Measurements from ENCODE around the gene TENT4B.
A peak's percentile ranks its signal among the peaks of the same experiment; 100 is the strongest.

TENT4B gene

GRCh38 chr16:50133214-50133613 lies 19.9 kb upstream of the TENT4B start:
- Histone ChIP-seq H3K27ac (ENCODE audit: low read depth, low read length) (no peak overlapping the region), H3K36me3 (ENCODE audit: control insufficient read depth in 1 of 2, insufficient read depth in 2 of 2, low read length in 2 of 2) (no peaks in the 10 kb centered on the region), H3K9me3 (ENCODE audit: control insufficient read depth in 1 of 2, low read length in 2 of 2) (no peaks in the 10 kb centered on the region), H3K4me1 (ENCODE audit: control insufficient read depth in 1 of 2, insufficient read depth in 2 of 2, low read length in 2 of 2) (peaks cover 4 to 8% of the 10 kb centered on the region in 2 donors), H3K4me3 (ENCODE audit: low read depth in 1 of 2, low read length in 2 of 2) (no peak overlapping the region), H3K27me3 (ENCODE audit: control insufficient read depth in 1 of 2, insufficient read depth in 2 of 2, low read length in 2 of 2) (no peaks in the 10 kb centered on the region), H3K9ac (ENCODE audit: low read depth in 1 of 2, low read length in 2 of 2) (no peak overlapping the region)

- Histone ChIP-seq H3K4me3 (ENCODE audit: low read depth in 1 of 2, low read length in 2 of 2) (no peak overlapping the region), H3K27me3 (ENCODE audit: control insufficient read depth in 1 of 2, insufficient read depth in 2 of 2, low read length in 2 of 2) (no peaks in the 10 kb centered on the region), H3K36me3 (ENCODE audit: control insufficient read depth in 1 of 2, insufficient read depth in 2 of 2, low read length in 2 of 2) (no peaks in the 10 kb centered on the region), H3K9me3 (ENCODE audit: control insufficient read depth in 1 of 2, low read length in 2 of 2) (no peaks in the 10 kb centered on the region), H3K4me1 (ENCODE audit: control insufficient read depth in 1 of 2, insufficient read depth in 2 of 2, low read length in 2 of 2) (peaks cover 4 to 8% of the 10 kb centered on the region in 2 donors), H3K27ac (ENCODE audit: low read depth, low read length) (no peak overlapping the region), H3K9ac (ENCODE audit: low read depth in 1 of 2, low read length in 2 of 2) (no peak overlapping the region)
Measured at GRCh38 chr16:50136399-50136798, 16.7 kb upstream of the TENT4B start.

- H3K27ac ChIP-seq (ENCODE audit: low read depth, low read length): no peak overlapping the region
- H3K4me3 ChIP-seq (ENCODE audit: low read depth in 1 of 2, low read length in 2 of 2): no peak overlapping the region
- no peaks in the 10 kb centered on the region for H3K27me3 ChIP-seq (ENCODE audit: control insufficient read depth in 1 of 2, insufficient read depth in 2 of 2, low read length in 2 of 2)
- peaks cover 4 to 8% of the 10 kb centered on the region in 2 donors for H3K4me1 ChIP-seq (ENCODE audit: control insufficient read depth in 1 of 2, insufficient read depth in 2 of 2, low read length in 2 of 2)
- no peaks in the 10 kb centered on the region for H3K9me3 ChIP-seq (ENCODE audit: control insufficient read depth in 1 of 2, low read length in 2 of 2)
- H3K9ac ChIP-seq (ENCODE audit: low read depth in 1 of 2, low read length in 2 of 2): no peak overlapping the region
- no peaks in the 10 kb centered on the region for H3K36me3 ChIP-seq (ENCODE audit: control insufficient read depth in 1 of 2, insufficient read depth in 2 of 2, low read length in 2 of 2)
Measured at GRCh38 chr16:50137268-50137667, 15.8 kb upstream of the TENT4B start.

- Histone ChIP-seq H3K27ac (ENCODE audit: low read depth, low read length) (no peak overlapping the region), H3K4me3 (ENCODE audit: low read depth in 1 of 2, low read length in 2 of 2) (no peak overlapping the region), H3K27me3 (ENCODE audit: control insufficient read depth in 1 of 2, insufficient read depth in 2 of 2, low read length in 2 of 2) (no peaks in the 10 kb centered on the region), H3K9ac (ENCODE audit: low read depth in 1 of 2, low read length in 2 of 2) (no peak overlapping the region), H3K4me1 (ENCODE audit: control insufficient read depth in 1 of 2, insufficient read depth in 2 of 2, low read length in 2 of 2) (peaks cover 4 to 8% of the 10 kb centered on the region in 2 donors), H3K36me3 (ENCODE audit: control insufficient read depth in 1 of 2, insufficient read depth in 2 of 2, low read length in 2 of 2) (no peaks in the 10 kb centered on the region), H3K9me3 (ENCODE audit: control insufficient read depth in 1 of 2, low read length in 2 of 2) (no peaks in the 10 kb centered on the region)
Measured at GRCh38 chr16:50139580-50139979, 13.5 kb upstream of the TENT4B start.

DNA sequence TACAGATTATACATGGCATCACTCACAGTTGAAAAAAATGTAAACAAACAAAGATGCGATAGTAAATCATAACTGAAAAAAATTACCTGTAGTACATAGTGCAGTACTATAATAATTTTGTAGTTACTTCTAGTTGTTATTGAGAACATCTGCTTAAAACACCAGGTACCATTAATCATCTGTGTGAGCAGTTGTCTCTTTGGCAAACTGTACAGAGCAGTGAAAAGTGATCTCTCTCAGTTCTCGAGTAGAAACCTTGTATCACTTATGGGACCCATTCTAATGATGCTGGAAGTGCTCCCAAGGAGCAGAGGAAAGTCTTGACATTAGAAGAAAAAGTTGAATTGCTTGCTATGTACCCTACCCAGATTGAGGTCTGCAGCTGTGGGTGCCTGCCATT lies 8.9 kb upstream of the TENT4B start:
- Histone ChIP-seq H3K36me3 (ENCODE audit: control insufficient read depth in 1 of 2, insufficient read depth in 2 of 2, low read length in 2 of 2) (no peaks in the 10 kb centered on the region), H3K9me3 (ENCODE audit: control insufficient read depth in 1 of 2, low read length in 2 of 2) (no peaks in the 10 kb centered on the region), H3K4me3 (ENCODE audit: low read depth in 1 of 2, low read length in 2 of 2) (no peak overlapping the region), H3K9ac (ENCODE audit: low read depth in 1 of 2, low read length in 2 of 2) (no peak overlapping the region), H3K27ac (ENCODE audit: low read depth, low read length) (no peak overlapping the region), H3K4me1 (ENCODE audit: control insufficient read depth in 1 of 2, insufficient read depth in 2 of 2, low read length in 2 of 2) (peaks cover 8 to 10% of the 10 kb centered on the region in 2 donors), H3K27me3 (ENCODE audit: control insufficient read depth in 1 of 2, insufficient read depth in 2 of 2, low read length in 2 of 2) (no peaks in the 10 kb centered on the region)

GRCh38 chr16:50146479-50147435 lies 6.3 kb upstream of the TENT4B start:
- Histone ChIP-seq H3K9ac (ENCODE audit: low read depth in 1 of 2, low read length in 2 of 2) (no peak overlapping the region), H3K9me3 (ENCODE audit: control insufficient read depth in 1 of 2, low read length in 2 of 2) (no peaks in the 10 kb centered on the region), H3K4me3 (ENCODE audit: low read depth in 1 of 2, low read length in 2 of 2) (no peak overlapping the region), H3K27ac (ENCODE audit: low read depth, low read length) (no peak overlapping the region), H3K27me3 (ENCODE audit: control insufficient read depth in 1 of 2, insufficient read depth in 2 of 2, low read length in 2 of 2) (no peaks in the 10 kb centered on the region), H3K4me1 (ENCODE audit: control insufficient read depth in 1 of 2, insufficient read depth in 2 of 2, low read length in 2 of 2) (peaks cover 8 to 10% of the 10 kb centered on the region in 2 donors), H3K36me3 (ENCODE audit: control insufficient read depth in 1 of 2, insufficient read depth in 2 of 2, low read length in 2 of 2) (no peaks in the 10 kb centered on the region)

DNA sequence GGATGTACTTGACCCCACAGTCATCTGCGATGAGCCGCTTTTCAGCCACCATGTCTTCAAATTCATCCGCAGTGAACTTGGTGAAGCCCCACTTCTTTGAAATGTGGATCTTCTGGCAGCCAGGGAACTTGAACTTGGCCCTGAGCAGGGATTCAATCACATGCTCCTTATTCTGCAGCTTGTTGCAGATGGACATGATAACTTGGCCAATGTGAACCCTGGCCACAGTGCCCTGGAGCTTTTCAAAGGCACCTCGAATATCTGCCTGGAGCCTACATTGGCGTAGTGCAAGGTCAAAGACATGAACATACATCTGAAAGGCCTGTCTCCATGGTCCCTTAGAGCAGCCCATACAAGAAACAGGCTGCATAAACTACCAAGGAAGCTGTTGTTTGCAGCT lies 1.8 kb upstream of the TENT4B start:
- Histone ChIP-seq H3K36me3 (ENCODE audit: control insufficient read depth in 1 of 2, insufficient read depth in 2 of 2, low read length in 2 of 2) (no peaks in the 10 kb centered on the region), H3K4me3 (ENCODE audit: low read depth in 1 of 2, low read length in 2 of 2) (no peak overlapping the region), H3K9ac (ENCODE audit: low read depth in 1 of 2, low read length in 2 of 2) (no peak overlapping the region), H3K27ac (ENCODE audit: low read depth, low read length) (no peak overlapping the region), H3K27me3 (ENCODE audit: control insufficient read depth in 1 of 2, insufficient read depth in 2 of 2, low read length in 2 of 2) (no peaks in the 10 kb centered on the region), H3K4me1 (ENCODE audit: control insufficient read depth in 1 of 2, insufficient read depth in 2 of 2, low read length in 2 of 2) (peaks cover 20 to 29% of the 10 kb centered on the region in 2 donors), H3K9me3 (ENCODE audit: control insufficient read depth in 1 of 2, low read length in 2 of 2) (no peaks in the 10 kb centered on the region)

DNA sequence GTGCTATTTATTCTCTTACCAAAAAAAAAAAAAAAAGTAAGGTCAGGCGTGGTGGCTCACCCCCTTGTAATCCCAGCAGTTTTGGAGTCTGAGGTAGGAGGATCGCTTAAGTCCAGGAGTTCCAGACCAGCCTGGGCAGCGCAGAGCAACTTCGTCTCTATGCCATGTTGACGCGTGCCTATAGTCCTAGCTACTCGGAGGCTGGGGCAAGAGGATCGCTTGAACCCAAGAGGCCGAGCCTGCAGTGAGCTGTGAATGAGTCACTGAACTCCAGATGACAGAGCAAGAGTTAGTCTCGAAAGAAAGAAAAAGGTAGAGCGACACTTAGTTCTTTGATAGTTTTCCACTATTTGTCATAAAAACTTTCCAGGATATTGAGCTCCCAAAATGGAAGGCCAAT lies 1.4 kb upstream of the TENT4B start:
- no peaks in the 10 kb centered on the region for H3K9me3 ChIP-seq (ENCODE audit: control insufficient read depth in 1 of 2, low read length in 2 of 2)
- H3K27me3 ChIP-seq (ENCODE audit: control insufficient read depth in 1 of 2, insufficient read depth in 2 of 2, low read length in 2 of 2): no peaks in the 10 kb centered on the region
- H3K4me3 ChIP-seq (ENCODE audit: low read depth in 1 of 2, low read length in 2 of 2): peak overlapping the region in 1 of 2 donors; percentile 91
- no peak overlapping the region for H3K9ac ChIP-seq (ENCODE audit: low read depth in 1 of 2, low read length in 2 of 2)
- H3K27ac ChIP-seq (ENCODE audit: low read depth, low read length): no peak overlapping the region
- H3K36me3 ChIP-seq (ENCODE audit: control insufficient read depth in 1 of 2, insufficient read depth in 2 of 2, low read length in 2 of 2): no peaks in the 10 kb centered on the region
- peaks cover 17 to 28% of the 10 kb centered on the region in 2 donors for H3K4me1 ChIP-seq (ENCODE audit: control insufficient read depth in 1 of 2, insufficient read depth in 2 of 2, low read length in 2 of 2)

- no peaks in the 10 kb centered on the region for H3K9me3 ChIP-seq (ENCODE audit: control insufficient read depth in 1 of 2, low read length in 2 of 2)
- H3K27ac ChIP-seq (ENCODE audit: low read depth, low read length): peak overlapping the region; percentile 99
- no peaks in the 10 kb centered on the region for H3K36me3 ChIP-seq (ENCODE audit: control insufficient read depth in 1 of 2, insufficient read depth in 2 of 2, low read length in 2 of 2)
- H3K4me1 ChIP-seq (ENCODE audit: control insufficient read depth in 1 of 2, insufficient read depth in 2 of 2, low read length in 2 of 2): peaks cover 12 to 27% of the 10 kb centered on the region in 2 donors
- no peaks in the 10 kb centered on the region for H3K27me3 ChIP-seq (ENCODE audit: control insufficient read depth in 1 of 2, insufficient read depth in 2 of 2, low read length in 2 of 2)
- peak overlapping the region; percentile 81 to 88 for H3K9ac ChIP-seq (ENCODE audit: low read depth in 1 of 2, low read length in 2 of 2)
- peak overlapping the region; percentile 79 to 91 for H3K4me3 ChIP-seq (ENCODE audit: low read depth in 1 of 2, low read length in 2 of 2)
Measured at GRCh38 chr16:50152351-50152806, 727 bp upstream of the TENT4B start.

DNA sequence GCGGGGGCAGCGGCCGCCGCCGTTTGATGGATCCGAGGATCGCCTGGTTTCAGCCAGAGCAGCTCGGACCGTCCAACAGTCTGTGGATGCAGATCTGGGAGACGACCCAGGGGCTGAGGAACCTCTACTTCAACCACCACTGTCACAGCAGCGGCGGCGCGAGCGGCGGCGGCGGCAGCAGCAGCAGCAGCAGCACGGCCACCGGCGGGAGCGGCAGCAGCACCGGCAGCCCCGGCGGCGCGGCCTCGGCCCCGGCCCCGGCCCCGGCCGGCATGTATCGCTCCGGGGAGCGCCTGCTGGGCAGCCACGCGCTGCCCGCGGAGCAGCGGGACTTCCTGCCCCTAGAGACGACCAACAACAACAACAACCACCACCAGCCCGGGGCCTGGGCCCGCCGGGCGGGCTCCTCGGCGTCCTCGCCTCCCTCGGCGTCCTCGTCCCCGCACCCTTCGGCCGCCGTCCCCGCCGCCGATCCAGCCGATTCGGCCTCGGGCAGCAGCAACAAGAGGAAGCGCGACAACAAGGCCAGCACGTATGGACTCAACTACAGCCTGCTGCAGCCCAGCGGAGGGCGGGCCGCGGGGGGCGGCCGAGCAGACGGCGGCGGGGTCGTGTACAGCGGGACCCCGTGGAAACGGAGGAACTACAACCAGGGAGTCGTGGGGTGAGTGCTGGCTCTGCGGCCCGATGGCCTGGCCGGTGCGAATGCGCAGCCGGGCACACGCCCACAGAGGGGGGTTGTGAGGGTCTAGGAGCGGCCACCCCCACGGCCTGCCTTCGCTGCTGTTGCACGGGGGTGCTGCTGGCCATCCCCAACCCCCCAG lies 702 bp downstream of the TENT4B start:
- H3K27ac ChIP-seq (ENCODE audit: low read depth, low read length): peak overlapping the region; percentile 90
- peaks cover 12 to 27% of the 10 kb centered on the region in 2 donors for H3K4me1 ChIP-seq (ENCODE audit: control insufficient read depth in 1 of 2, insufficient read depth in 2 of 2, low read length in 2 of 2)
- H3K9me3 ChIP-seq (ENCODE audit: control insufficient read depth in 1 of 2, low read length in 2 of 2): no peaks in the 10 kb centered on the region
- H3K4me3 ChIP-seq (ENCODE audit: low read depth in 1 of 2, low read length in 2 of 2): peak overlapping the region; percentile 75 to 92
- no peaks in the 10 kb centered on the region for H3K27me3 ChIP-seq (ENCODE audit: control insufficient read depth in 1 of 2, insufficient read depth in 2 of 2, low read length in 2 of 2)
- H3K9ac ChIP-seq (ENCODE audit: low read depth in 1 of 2, low read length in 2 of 2): peak overlapping the region; percentile 93 to 98
- H3K36me3 ChIP-seq (ENCODE audit: control insufficient read depth in 1 of 2, insufficient read depth in 2 of 2, low read length in 2 of 2): no peaks in the 10 kb centered on the region

Data from duodenal mucosa (tissue), 2 donors.